SK-N-SH treated with all-trans-retinoic acid at 6 μM for 48 hours (cell line): ENCODE results near the gene FOXA1.

Source experiments
- BACH2 ChIP-seq: fragments of 250-450 bp; sonication (Bioruptor Pico); IDR thresholded peaks from 2 replicates; pipeline ENCODE4 v1.9.0; 2021; ENCODE audit warnings: mild to moderate bottlenecking, borderline replicate concordance
- ISL1 ChIP-seq: fragments of 250-450 bp; sonication (Bioruptor Pico); IDR thresholded peaks from 2 replicates; pipeline ENCODE4 v2.1.2; 2022; ENCODE audit warnings: mild to moderate bottlenecking, moderate library complexity
- PPARA ChIP-seq: fragments of 250-450 bp; sonication (Bioruptor Pico); IDR thresholded peaks from 2 replicates; pipeline ENCODE4 v1.5.0; 2020; ENCODE audit warnings: mild to moderate bottlenecking, borderline replicate concordance
- RARB ChIP-seq: fragments of 250-450 bp; sonication (Bioruptor Pico); IDR thresholded peaks from 2 replicates; pipeline ENCODE4 v1.8.0; 2021; ENCODE audit warnings: mild to moderate bottlenecking, moderate library complexity
- TOX ChIP-seq: fragments of 250-450 bp; sonication (Bioruptor Pico); IDR thresholded peaks from 2 replicates; pipeline ENCODE4 v1.8.0; 2021; ENCODE audit warnings: mild to moderate bottlenecking, moderate library complexity, borderline replicate concordance
- ZFP3 ChIP-seq: fragments of 250-450 bp; sonication (Bioruptor Pico); IDR thresholded peaks from 2 replicates; pipeline ENCODE4 v1.5.0; 2020; ENCODE audit warnings: mild to moderate bottlenecking, moderate library complexity
- ZNF565 ChIP-seq: fragments of 450-650 bp; formaldehyde crosslinking; conservative IDR thresholded peaks from 2 replicates; pipeline ENCODE4 v1.5.0; 2020; ENCODE audit warnings: low read depth, mild to moderate bottlenecking, moderate library complexity
- ZNF70 ChIP-seq: fragments of 450-650 bp; formaldehyde crosslinking; IDR thresholded peaks from 2 replicates; pipeline ENCODE4 v1.5.0; 2020; ENCODE audit warnings: mild to moderate bottlenecking, moderate library complexity
- ZNF8 ChIP-seq: fragments of 450-650 bp; formaldehyde crosslinking; IDR thresholded peaks from 2 replicates; pipeline ENCODE4 v1.5.0; 2020; ENCODE audit warnings: mild to moderate bottlenecking, moderate library complexity
- TF ChIP-seq, protein P1 (sequence below): fragments of 250-450 bp; sonication (Bioruptor Pico); IDR thresholded peaks from 2 replicates; pipeline ENCODE4 v1.8.0; 2021; ENCODE audit warnings: low read depth, mild to moderate bottlenecking, moderate library complexity, borderline replicate concordance
- TF ChIP-seq, protein P2 (sequence below): fragments of 250-450 bp; sonication (Bioruptor Pico); IDR thresholded peaks from 2 replicates; pipeline ENCODE4 v1.8.0; 2020; ENCODE audit warnings: mild to moderate bottlenecking, moderate library complexity, borderline replicate concordance
- TF ChIP-seq, protein P3 (sequence below): fragments of 250-450 bp; sonication (Bioruptor Pico); IDR thresholded peaks from 2 replicates; pipeline ENCODE4 v1.5.0; 2020; ENCODE audit warnings: mild to moderate bottlenecking, moderate library complexity
- TF ChIP-seq, protein P4 (sequence below): fragments of 250-450 bp; sonication (Bioruptor Pico); IDR thresholded peaks from 2 replicates; pipeline ENCODE4 v1.5.1; 2020; ENCODE audit warnings: low read depth, mild to moderate bottlenecking, moderate library complexity
- TF ChIP-seq, protein P5 (sequence below): fragments of 250-450 bp; sonication (Bioruptor Pico); IDR thresholded peaks from 2 replicates; pipeline ENCODE4 v1.5.1; 2021; ENCODE audit warnings: mild to moderate bottlenecking, moderate library complexity

DNA sequence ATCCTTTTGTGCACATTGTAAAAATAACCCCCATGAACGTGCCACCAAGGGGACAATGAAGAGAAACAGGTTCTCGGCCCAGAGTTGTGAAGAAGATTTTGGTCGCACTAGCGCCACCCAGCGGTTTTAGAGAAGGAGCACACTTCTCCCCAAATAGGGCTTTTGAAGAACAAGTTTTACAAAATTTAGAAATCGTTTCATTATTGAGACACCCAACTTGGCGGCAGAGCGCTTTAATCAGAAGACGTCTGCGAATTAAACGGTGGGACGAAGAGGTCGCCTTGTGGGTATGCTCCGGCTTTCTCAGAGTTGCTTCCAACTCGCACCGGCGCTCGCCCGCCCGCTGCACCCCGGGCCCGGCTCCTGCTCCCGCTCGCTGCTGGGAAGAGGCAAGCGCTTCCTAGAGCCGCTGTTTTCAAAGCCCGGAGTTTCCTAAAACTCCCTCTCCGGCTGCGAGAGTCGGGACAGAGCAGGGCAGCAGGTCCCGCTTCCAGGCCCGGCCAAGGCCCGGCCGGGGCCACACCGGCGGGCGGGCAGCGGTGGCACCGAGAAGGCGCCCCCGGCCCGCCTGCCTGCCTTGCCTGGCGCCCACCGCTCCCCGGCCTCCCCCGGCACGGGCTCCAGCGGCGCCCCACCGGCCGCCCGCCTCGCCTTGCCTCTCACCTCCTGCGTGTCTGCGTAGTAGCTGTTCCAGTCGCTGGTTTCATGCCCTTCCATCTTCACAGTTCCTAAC lies 645 bp downstream of the FOXA1 start:
- TF ChIP-seq RARB (CRISPR knock-in tag) (no peak), ISL1 (CRISPR knock-in tag) (no peak), ZNF70 (CRISPR knock-in tag) (no peak), ZFP3 (CRISPR knock-in tag) (no peak), TOX (CRISPR knock-in tag) (no peak), PPARA (CRISPR knock-in tag) (no peak), ZNF565 (CRISPR knock-in tag) (no peak), ZNF8 (CRISPR knock-in tag) (no peak), BACH2 (no peak)
- TF ChIP-seq, protein P1, sequence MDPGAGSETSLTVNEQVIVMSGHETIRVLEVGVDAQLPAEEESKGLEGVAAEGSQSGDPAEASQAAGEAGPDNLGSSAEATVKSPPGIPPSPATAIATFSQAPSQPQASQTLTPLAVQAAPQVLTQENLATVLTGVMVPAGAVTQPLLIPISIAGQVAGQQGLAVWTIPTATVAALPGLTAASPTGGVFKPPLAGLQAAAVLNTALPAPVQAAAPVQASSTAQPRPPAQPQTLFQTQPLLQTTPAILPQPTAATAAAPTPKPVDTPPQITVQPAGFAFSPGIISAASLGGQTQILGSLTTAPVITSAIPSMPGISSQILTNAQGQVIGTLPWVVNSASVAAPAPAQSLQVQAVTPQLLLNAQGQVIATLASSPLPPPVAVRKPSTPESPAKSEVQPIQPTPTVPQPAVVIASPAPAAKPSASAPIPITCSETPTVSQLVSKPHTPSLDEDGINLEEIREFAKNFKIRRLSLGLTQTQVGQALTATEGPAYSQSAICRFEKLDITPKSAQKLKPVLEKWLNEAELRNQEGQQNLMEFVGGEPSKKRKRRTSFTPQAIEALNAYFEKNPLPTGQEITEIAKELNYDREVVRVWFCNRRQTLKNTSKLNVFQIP (CRISPR knock-in tag) = no peak
- TF ChIP-seq, protein P2, sequence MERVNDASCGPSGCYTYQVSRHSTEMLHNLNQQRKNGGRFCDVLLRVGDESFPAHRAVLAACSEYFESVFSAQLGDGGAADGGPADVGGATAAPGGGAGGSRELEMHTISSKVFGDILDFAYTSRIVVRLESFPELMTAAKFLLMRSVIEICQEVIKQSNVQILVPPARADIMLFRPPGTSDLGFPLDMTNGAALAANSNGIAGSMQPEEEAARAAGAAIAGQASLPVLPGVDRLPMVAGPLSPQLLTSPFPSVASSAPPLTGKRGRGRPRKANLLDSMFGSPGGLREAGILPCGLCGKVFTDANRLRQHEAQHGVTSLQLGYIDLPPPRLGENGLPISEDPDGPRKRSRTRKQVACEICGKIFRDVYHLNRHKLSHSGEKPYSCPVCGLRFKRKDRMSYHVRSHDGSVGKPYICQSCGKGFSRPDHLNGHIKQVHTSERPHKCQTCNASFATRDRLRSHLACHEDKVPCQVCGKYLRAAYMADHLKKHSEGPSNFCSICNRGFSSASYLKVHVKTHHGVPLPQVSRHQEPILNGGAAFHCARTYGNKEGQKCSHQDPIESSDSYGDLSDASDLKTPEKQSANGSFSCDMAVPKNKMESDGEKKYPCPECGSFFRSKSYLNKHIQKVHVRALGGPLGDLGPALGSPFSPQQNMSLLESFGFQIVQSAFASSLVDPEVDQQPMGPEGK (CRISPR knock-in tag) = no peak
- TF ChIP-seq, protein P3, sequence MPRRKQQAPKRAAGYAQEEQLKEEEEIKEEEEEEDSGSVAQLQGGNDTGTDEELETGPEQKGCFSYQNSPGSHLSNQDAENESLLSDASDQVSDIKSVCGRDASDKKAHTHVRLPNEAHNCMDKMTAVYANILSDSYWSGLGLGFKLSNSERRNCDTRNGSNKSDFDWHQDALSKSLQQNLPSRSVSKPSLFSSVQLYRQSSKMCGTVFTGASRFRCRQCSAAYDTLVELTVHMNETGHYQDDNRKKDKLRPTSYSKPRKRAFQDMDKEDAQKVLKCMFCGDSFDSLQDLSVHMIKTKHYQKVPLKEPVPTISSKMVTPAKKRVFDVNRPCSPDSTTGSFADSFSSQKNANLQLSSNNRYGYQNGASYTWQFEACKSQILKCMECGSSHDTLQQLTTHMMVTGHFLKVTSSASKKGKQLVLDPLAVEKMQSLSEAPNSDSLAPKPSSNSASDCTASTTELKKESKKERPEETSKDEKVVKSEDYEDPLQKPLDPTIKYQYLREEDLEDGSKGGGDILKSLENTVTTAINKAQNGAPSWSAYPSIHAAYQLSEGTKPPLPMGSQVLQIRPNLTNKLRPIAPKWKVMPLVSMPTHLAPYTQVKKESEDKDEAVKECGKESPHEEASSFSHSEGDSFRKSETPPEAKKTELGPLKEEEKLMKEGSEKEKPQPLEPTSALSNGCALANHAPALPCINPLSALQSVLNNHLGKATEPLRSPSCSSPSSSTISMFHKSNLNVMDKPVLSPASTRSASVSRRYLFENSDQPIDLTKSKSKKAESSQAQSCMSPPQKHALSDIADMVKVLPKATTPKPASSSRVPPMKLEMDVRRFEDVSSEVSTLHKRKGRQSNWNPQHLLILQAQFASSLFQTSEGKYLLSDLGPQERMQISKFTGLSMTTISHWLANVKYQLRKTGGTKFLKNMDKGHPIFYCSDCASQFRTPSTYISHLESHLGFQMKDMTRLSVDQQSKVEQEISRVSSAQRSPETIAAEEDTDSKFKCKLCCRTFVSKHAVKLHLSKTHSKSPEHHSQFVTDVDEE (CRISPR knock-in tag) = no peak
- TF ChIP-seq, protein P4, sequence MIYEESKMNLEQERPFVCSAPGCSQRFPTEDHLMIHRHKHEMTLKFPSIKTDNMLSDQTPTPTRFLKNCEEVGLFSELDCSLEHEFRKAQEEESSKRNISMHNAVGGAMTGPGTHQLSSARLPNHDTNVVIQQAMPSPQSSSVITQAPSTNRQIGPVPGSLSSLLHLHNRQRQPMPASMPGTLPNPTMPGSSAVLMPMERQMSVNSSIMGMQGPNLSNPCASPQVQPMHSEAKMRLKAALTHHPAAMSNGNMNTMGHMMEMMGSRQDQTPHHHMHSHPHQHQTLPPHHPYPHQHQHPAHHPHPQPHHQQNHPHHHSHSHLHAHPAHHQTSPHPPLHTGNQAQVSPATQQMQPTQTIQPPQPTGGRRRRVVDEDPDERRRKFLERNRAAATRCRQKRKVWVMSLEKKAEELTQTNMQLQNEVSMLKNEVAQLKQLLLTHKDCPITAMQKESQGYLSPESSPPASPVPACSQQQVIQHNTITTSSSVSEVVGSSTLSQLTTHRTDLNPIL (CRISPR knock-in tag) = no peak
- TF ChIP-seq, protein P5, sequence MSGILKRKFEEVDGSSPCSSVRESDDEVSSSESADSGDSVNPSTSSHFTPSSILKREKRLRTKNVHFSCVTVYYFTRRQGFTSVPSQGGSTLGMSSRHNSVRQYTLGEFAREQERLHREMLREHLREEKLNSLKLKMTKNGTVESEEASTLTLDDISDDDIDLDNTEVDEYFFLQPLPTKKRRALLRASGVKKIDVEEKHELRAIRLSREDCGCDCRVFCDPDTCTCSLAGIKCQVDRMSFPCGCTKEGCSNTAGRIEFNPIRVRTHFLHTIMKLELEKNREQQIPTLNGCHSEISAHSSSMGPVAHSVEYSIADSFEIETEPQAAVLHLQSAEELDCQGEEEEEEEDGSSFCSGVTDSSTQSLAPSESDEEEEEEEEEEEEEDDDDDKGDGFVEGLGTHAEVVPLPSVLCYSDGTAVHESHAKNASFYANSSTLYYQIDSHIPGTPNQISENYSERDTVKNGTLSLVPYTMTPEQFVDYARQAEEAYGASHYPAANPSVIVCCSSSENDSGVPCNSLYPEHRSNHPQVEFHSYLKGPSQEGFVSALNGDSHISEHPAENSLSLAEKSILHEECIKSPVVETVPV (CRISPR knock-in tag) = no peak
